ENCODE results near the gene TBCD.

The TBCD gene

GRCh38 chr17:82907797-82908542 lies 156.1 kb downstream of the TBCD start:
- no peak for DNase-seq

- no peak for DNase-seq
These were observed 156.8 kb downstream of the TBCD start for GRCh38 chr17:82908543-82909160.

GRCh38 chr17:82909322-82909904 lies 157.5 kb downstream of the TBCD start:
- DNase-seq, result no peak

- no peak for DNase-seq
These were observed 158.2 kb downstream of the TBCD start for GRCh38 chr17:82910041-82910481.

GRCh38 chr17:82910770-82911169 lies 158.9 kb downstream of the TBCD start:
- DNase-seq, result no peak

- DNase-seq, result no peak
These were observed 160.0 kb downstream of the TBCD start for GRCh38 chr17:82911822-82912221.

GRCh38 chr17:82912484-82913089 lies 160.7 kb downstream of the TBCD start:
- no peak for DNase-seq

GRCh38 chr17:82913304-82914043 lies 161.6 kb downstream of the TBCD start:
- DNase-seq, result peak; percentile 15

- DNase-seq, result no peak
These were observed 162.5 kb downstream of the TBCD start for GRCh38 chr17:82914375-82914774.

GRCh38 chr17:82915010-82915756 lies 163.3 kb downstream of the TBCD start:
- no peak for DNase-seq

GRCh38 chr17:82915757-82916027 lies 163.8 kb downstream of the TBCD start:
- DNase-seq, result no peak

GRCh38 chr17:82917699-82918345 lies 166.0 kb downstream of the TBCD start:
- DNase-seq, result peak; percentile 38

- no peak for DNase-seq
These were observed 166.6 kb downstream of the TBCD start for GRCh38 chr17:82918508-82918907.

GRCh38 chr17:82920150-82920549 lies 168.3 kb downstream of the TBCD start:
- no peak for DNase-seq

- DNase-seq, result no peak
These were observed 168.8 kb downstream of the TBCD start for GRCh38 chr17:82920715-82921114.

- DNase-seq, result no peak
These were observed 169.6 kb downstream of the TBCD start for GRCh38 chr17:82921426-82921825.

GRCh38 chr17:82922646-82923045 lies 170.8 kb downstream of the TBCD start:
- no peak for DNase-seq

- no peak for DNase-seq
These were observed 171.7 kb downstream of the TBCD start for GRCh38 chr17:82923366-82924113.

- no peak for DNase-seq
These were observed 172.3 kb downstream of the TBCD start for GRCh38 chr17:82924214-82924613.

- DNase-seq, result no peak
These were observed 172.9 kb downstream of the TBCD start for GRCh38 chr17:82924812-82925211.

GRCh38 chr17:82925336-82925735 lies 173.5 kb downstream of the TBCD start:
- no peak for DNase-seq
